HEK293T (cell line): ENCODE measurements around the gene LYPD6B.

Experiments
- ELF4 ChIP-seq: fragments of 450-650 bp; IDR thresholded peaks from 2 replicates; pipeline ENCODE4 v1.6.1; 2017; ENCODE audit warnings: antibody characterized with exemption
- FOXM1 ChIP-seq: fragments of 450-650 bp; IDR thresholded peaks from 2 replicates; pipeline ENCODE4 v1.6.1; 2017; ENCODE audit warnings: mild to moderate bottlenecking, borderline replicate concordance

DNA sequence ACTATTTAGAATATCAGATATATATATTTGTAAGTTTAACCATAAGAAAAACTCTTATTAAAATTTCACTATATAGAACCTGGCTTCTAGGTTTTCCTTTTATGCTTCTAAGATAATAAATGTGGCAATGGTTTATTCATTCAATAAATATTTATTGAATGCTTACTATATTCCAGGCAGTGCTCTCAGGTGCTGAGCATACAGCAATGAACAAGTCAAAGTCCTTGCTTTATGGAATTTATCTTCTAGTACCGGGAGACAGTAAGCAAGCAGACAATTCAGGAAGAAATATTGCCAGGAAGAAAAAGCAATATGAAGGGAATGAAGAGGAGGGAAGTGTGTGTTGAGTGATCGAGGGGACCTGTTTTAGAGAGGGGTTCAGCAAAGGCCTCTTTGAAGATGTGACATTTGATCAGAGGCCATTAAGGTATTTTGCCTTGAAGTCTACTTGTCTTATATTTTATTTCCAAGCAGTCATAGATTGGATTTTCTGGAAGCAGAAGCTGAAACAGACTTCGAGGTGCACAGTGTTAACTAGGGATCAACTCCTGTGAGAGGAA, 197.4 kb downstream of the LYPD6B start:
- TF ChIP-seq ELF4 = no peak
- no peak for TF ChIP-seq FOXM1
